Testis (tissue), 2 donors: ENCODE measurements around the gene L3MBTL3.

Experiments
- CTCF ChIP-seq, 3 experiments: fragments of 450-650 bp in 2 of 3; fragments of 200-600 bp in 1 of 3; sonication (generic) in 1 of 3; IDR thresholded peaks; one replicate each; pipeline ENCODE4 v1.5.1; 2016 to 2019; ENCODE audit warnings: antibody characterized with exemption in 3 of 3, mild to moderate bottlenecking in 2 of 3, moderate library complexity in 1 of 3
- POLR2A ChIP-seq: fragments of 450-650 bp; IDR thresholded peaks from one replicate; pipeline ENCODE4 v1.6.1; 2017; ENCODE audit warnings: antibody characterized with exemption, mild to moderate bottlenecking, moderate library complexity

DNA sequence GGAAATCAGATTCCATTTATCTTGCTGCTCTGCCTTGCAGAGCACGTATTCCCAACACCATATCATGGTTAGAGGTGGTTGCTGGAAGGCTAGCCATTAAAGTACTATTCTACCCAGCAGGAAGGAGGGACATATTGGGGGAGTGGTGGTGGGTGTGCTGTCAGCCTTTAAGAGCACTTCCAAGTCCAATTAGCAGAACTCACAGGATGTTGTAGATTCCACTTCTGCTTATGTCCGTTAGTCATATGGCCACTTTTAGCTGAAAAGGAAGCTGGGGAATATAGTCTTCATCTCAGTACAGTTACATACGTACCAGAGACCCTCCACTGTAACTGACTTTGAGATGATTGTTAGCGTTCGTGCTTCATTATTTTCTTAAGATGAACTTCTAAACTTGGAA, 109.9 kb downstream of the L3MBTL3 start:
- TF ChIP-seq CTCF (IDR thresholded peaks at IDR 0.05) (no peak), POLR2A (no peak)
